Activated naive CD8-positive, alpha-beta T cell treated with anti-CD3 and anti-CD28 coated beads, Interleukin-2, amount 50 U/mL, for 24 hours (primary cell): ENCODE measurements around the gene FRMPD4.
A peak's percentile ranks its signal among the peaks of the same experiment; 100 is the strongest.

Source experiments
- ATAC-seq: fragments of 150-1000 bp; cut with Tn5 transposase; one replicate; pipeline ENCODE4 v1.10.0; 2021
- DNase-seq: peaks from one replicate; pipeline ENCODE4 v3.0.0; 2021
- H3K27ac Mint-ChIP-seq: one replicate; pipeline ENCODE4 v1.8.0; 2021; ENCODE audit warnings: mild to moderate bottlenecking, mixed read lengths
- H3K27me3 Mint-ChIP-seq: one replicate; pipeline ENCODE4 v1.8.0; 2021; ENCODE audit warnings: mixed read lengths
- H3K36me3 Mint-ChIP-seq: one replicate; pipeline ENCODE4 v1.8.0; 2021; ENCODE audit warnings: low read depth, mixed read lengths
- H3K4me1 Mint-ChIP-seq: one replicate; pipeline ENCODE4 v1.8.0; 2021; ENCODE audit warnings: mixed read lengths
- H3K4me3 Mint-ChIP-seq: one replicate; pipeline ENCODE4 v1.8.0; 2021; ENCODE audit warnings: mild to moderate bottlenecking, moderate library complexity, mixed read lengths
- H3K9me3 Mint-ChIP-seq: one replicate; pipeline ENCODE4 v1.8.0; 2021; ENCODE audit warnings: mixed read lengths

The FRMPD4 gene

DNA sequence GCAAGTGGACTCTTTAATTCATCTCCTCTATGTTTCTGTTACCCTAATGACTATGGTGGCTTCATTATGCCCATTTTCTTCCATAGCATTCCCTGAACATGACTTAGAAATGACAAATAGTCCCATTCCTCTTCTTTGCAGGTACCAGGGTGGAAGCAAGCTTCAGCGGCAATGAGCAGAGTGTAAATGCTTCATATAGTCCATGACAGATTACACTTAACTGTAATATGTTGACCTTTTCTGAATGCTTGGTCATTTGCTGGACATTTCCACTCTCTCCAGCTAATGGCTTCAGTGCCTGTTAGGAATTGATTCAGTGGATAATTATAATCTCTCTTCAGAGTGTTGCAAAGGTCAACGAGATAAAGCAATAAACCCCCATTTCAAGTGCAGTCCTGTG is 523.2 kb downstream of the FRMPD4 start:
- Mint-ChIP-seq H3K4me1 (peaks cover 5% of the 10 kb centered on the region), H3K27ac (no peak overlapping the region), H3K4me3 (no peak overlapping the region), H3K9me3 (peaks cover 3% of the 10 kb centered on the region), H3K36me3 (no peaks in the 10 kb centered on the region), H3K27me3 (no peaks in the 10 kb centered on the region)
- no peak for DNase-seq
- ATAC-seq = no peak

DNA sequence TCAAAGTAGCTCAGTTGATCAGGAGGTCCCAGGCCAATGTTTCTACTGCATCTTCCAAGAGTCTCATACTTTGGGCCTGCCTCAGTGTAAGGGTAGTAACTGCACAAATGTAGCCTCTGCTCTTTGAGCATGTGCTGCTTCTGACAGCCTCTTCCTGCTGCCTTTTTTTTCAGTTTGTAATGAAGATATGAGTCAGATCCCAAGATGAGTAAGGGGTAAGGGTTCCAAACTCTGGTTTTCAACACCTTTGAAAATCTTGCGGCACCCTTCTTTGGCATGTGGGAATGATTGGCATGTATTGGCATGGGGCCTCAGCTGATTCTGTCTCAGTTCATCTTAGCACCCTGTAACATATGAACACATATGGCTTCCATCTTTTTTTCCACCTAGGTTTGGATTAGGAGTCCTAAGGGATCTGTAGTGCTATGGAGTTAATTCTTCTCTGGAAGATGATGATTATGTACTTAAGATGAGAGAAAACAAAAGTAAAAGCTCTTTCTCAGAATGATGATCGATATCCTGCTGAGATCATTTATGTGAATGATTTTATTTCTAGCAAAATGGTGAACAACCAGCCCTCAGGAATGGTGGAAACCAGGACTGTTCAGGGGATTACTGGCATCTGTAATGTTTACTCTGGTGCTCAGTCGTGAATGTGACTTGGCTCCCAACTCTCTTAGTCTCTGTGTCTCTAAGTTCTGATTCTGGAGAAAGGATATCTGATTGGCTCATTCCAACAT is 534.3 kb downstream of the FRMPD4 start:
- peak; percentile 40 for ATAC-seq
- Mint-ChIP-seq H3K4me1 (peaks cover 3% of the 10 kb centered on the region), H3K36me3 (no peaks in the 10 kb centered on the region)

DNA sequence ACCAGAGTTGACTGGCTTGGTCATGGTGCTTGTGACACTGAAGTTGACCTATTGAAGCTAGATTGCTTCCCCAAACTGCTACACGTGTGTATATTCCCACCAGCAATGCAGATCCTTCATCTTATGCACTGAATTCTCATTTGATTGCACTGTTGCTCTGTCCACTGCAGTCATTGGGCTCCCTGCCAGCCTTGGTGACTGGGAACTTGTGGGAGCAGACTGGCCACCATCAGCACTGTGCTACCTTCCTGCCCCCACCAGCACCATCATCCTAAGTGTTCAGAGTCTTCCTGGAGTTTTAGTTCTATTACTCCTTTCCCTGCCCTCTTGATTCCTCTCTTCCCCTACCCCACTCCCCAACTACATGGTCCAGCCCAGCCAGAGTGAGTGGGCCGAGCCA is 535.2 kb downstream of the FRMPD4 start:
- ATAC-seq = no peak
- no peak overlapping the region for H3K4me3 Mint-ChIP-seq
- H3K27ac Mint-ChIP-seq = no peak overlapping the region
- no peak for DNase-seq
- H3K9me3 Mint-ChIP-seq = no peaks in the 10 kb centered on the region
- peaks cover 3% of the 10 kb centered on the region for H3K4me1 Mint-ChIP-seq
- H3K36me3 Mint-ChIP-seq = no peaks in the 10 kb centered on the region
- no peaks in the 10 kb centered on the region for H3K27me3 Mint-ChIP-seq

More for the DNA sequence above, 534.3 kb downstream of the FRMPD4 start:
- Mint-ChIP-seq H3K9me3 (no peaks in the 10 kb centered on the region), H3K27ac (no peak overlapping the region), H3K27me3 (no peaks in the 10 kb centered on the region), H3K4me3 (no peak overlapping the region)
- DNase-seq = no peak

- H3K4me1 Mint-ChIP-seq = no peaks in the 10 kb centered on the region
- no peak for DNase-seq
- no peak overlapping the region for H3K4me3 Mint-ChIP-seq
- no peak for ATAC-seq
- no peaks in the 10 kb centered on the region for H3K36me3 Mint-ChIP-seq
- no peaks in the 10 kb centered on the region for H3K9me3 Mint-ChIP-seq
- H3K27me3 Mint-ChIP-seq = peaks cover 1% of the 10 kb centered on the region
- H3K27ac Mint-ChIP-seq = no peak overlapping the region
Observed at GRCh38 chrX:12679522-12679921, 541.2 kb downstream of the FRMPD4 start.

DNA sequence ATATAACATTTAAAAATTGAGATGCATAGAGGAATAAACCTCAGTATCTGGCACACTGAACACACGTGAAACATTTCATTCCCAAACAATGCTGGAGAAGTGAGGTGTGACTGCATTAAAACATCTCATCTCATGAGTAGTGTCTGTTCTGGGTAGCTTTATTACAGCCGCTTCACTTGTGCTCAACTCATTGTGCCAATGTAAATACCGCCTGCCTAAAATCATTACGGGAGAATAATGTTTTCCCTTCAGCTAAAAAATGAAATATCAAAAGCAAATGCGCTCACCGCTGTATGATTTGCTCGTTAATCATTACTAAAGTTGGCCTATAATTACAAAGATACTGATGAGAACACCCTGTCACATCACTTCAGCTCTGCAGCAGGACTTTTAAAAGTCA is 542.8 kb downstream of the FRMPD4 start:
- no peaks in the 10 kb centered on the region for H3K4me1 Mint-ChIP-seq
- DNase-seq (no peak), ATAC-seq (no peak)
- H3K9me3 Mint-ChIP-seq = no peaks in the 10 kb centered on the region
- no peak overlapping the region for H3K27ac Mint-ChIP-seq
- H3K36me3 Mint-ChIP-seq = no peaks in the 10 kb centered on the region
- H3K4me3 Mint-ChIP-seq = no peak overlapping the region
- peaks cover 1% of the 10 kb centered on the region for H3K27me3 Mint-ChIP-seq

DNA sequence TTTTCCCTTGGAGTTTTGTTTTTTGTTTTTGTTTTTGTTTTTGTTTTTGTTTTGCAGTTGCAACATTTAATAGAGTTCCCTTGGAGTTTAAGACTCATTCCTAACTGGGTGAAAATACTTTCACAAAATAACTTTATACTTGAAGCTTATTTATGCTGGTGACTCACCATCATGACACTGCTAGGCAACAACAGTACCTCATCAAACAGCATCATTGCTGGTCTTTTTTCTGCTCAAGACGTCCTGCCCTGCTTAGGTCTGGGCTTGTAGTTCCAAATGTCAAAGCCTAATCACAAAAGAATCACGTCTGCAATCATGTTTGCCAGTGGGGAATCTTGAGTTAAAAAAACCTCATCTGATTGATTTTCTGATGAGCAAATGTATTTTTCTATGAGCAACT is 547.3 kb downstream of the FRMPD4 start:
- H3K36me3 Mint-ChIP-seq = no peaks in the 10 kb centered on the region
- no peak overlapping the region for H3K27ac Mint-ChIP-seq
- DNase-seq (no peak), ATAC-seq (no peak)
- H3K27me3 Mint-ChIP-seq = no peaks in the 10 kb centered on the region
- no peaks in the 10 kb centered on the region for H3K4me1 Mint-ChIP-seq
- H3K9me3 Mint-ChIP-seq = no peaks in the 10 kb centered on the region
- H3K4me3 Mint-ChIP-seq = no peak overlapping the region

DNA sequence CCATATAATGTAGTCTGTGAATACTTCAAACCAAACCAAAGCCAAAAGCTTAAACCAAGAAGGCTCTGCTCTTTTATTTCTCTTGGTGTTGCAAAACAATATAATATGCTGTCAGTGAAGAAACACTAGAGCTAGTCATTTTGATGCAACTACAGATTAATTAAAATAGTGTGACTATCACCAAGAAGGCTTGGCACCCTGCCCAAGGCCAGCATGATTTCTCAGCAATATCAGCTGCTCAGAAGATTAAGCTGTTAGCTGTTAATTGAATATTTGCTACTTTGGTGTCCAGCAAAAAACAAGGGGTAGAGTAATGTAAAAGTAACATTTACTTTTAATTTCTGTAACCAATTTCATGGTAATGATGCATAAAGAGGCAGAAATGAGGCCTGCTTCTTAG is 548.1 kb downstream of the FRMPD4 start:
- Mint-ChIP-seq H3K9me3 (no peaks in the 10 kb centered on the region), H3K27me3 (no peaks in the 10 kb centered on the region), H3K4me1 (no peaks in the 10 kb centered on the region), H3K36me3 (no peaks in the 10 kb centered on the region), H3K27ac (no peak overlapping the region), H3K4me3 (no peak overlapping the region)
- no peak for DNase-seq
- ATAC-seq = no peak

GRCh38 chrX:12690646-12691045 is 552.4 kb downstream of the FRMPD4 start:
- H3K9me3 Mint-ChIP-seq = no peaks in the 10 kb centered on the region
- no peak overlapping the region for H3K4me3 Mint-ChIP-seq
- no peaks in the 10 kb centered on the region for H3K36me3 Mint-ChIP-seq
- H3K4me1 Mint-ChIP-seq = no peaks in the 10 kb centered on the region
- DNase-seq (no peak), ATAC-seq (no peak)
- H3K27ac Mint-ChIP-seq = no peak overlapping the region
- no peaks in the 10 kb centered on the region for H3K27me3 Mint-ChIP-seq

- ATAC-seq (no peak), DNase-seq (no peak)
- H3K36me3 Mint-ChIP-seq = no peaks in the 10 kb centered on the region
- H3K4me1 Mint-ChIP-seq = no peaks in the 10 kb centered on the region
- no peaks in the 10 kb centered on the region for H3K9me3 Mint-ChIP-seq
- no peak overlapping the region for H3K4me3 Mint-ChIP-seq
- H3K27ac Mint-ChIP-seq = no peak overlapping the region
- no peaks in the 10 kb centered on the region for H3K27me3 Mint-ChIP-seq
Observed at GRCh38 chrX:12693754-12694153, 555.5 kb downstream of the FRMPD4 start.

DNA sequence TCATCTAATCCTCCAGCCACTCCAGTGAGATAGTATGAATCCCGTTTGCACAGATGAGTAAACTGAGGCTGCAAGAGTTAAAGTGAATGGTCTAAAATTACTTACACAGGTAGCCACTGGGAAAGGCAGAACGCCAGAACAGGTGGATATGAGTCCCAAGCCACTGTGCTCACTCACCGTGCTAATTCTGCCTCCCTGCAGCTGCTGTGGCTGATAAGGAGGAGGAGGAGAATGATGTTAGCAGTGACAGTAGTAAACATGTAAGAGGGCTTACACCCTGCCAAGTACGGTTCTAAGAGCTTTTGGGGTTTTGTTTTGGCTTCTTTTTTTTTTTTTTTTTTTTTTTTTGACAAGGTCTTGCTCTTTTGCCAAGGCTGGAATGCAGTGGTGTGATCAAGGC is 562.5 kb downstream of the FRMPD4 start:
- no peak for ATAC-seq
- no peak overlapping the region for H3K4me3 Mint-ChIP-seq
- H3K27ac Mint-ChIP-seq = no peak overlapping the region

GRCh38 chrX:12701628-12702027 is 563.4 kb downstream of the FRMPD4 start:
- Mint-ChIP-seq H3K27ac (no peak overlapping the region), H3K27me3 (peaks cover 14% of the 10 kb centered on the region), H3K4me1 (no peaks in the 10 kb centered on the region), H3K4me3 (no peak overlapping the region), H3K36me3 (no peaks in the 10 kb centered on the region), H3K9me3 (no peaks in the 10 kb centered on the region)
- ATAC-seq (peak; percentile 75), DNase-seq (peak; percentile 23)

More for the DNA sequence above, 562.5 kb downstream of the FRMPD4 start:
- no peaks in the 10 kb centered on the region for H3K4me1 Mint-ChIP-seq
- H3K36me3 Mint-ChIP-seq = no peaks in the 10 kb centered on the region
- no peak for DNase-seq
- H3K9me3 Mint-ChIP-seq = no peaks in the 10 kb centered on the region
- peaks cover 14% of the 10 kb centered on the region for H3K27me3 Mint-ChIP-seq

DNA sequence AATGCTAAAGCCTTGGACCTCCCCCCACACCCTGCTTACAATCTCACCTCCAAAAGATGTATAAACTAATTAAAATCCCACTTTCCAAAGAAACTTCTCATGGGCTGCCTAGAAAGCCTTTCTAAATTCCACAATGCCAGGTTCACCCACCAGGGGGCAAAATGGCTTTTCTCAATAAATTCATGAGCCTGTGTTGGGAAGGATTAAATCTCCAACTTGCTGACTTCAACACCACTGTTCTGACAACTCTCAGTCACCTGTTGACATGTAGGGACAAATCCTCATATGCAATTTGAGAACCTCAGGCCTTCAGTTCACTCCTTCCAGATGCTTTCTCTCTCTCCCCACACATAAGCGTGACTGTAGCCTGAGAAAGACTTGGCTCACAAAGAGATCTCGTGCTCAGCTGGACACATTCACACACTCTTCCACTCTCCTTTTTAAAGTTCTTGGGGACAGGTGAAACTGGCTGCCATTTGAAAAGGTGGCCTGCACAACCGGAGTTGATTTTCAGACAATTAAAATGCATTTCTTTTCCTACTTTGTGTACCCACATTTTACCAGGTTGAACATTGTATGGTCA is 564.3 kb downstream of the FRMPD4 start:
- ATAC-seq (no peak), DNase-seq (peak; percentile 4)
- Mint-ChIP-seq H3K9me3 (no peaks in the 10 kb centered on the region), H3K4me3 (no peak overlapping the region), H3K4me1 (no peaks in the 10 kb centered on the region), H3K27ac (no peak overlapping the region), H3K27me3 (peaks cover 14% of the 10 kb centered on the region), H3K36me3 (no peaks in the 10 kb centered on the region)

DNA sequence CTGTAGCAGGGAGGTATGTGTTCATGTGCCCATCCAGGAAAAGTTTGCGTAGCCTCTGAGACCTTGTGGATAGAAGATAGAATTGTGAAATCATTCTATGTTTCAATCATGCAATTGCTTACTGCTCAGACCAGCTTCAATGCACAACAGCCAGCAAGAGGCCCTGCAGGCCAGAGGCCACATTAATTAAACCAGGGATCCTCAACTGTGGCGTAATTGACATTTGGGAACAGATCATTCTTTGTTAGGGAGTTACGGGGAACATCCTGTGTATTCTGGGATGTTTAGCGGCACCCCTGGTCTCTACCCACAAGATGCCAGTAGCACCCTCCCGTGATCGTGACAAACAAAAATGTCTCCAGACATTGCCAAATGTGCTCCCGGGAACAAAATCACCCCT is 566.4 kb downstream of the FRMPD4 start:
- Mint-ChIP-seq H3K9me3 (no peaks in the 10 kb centered on the region), H3K27ac (no peak overlapping the region), H3K27me3 (peaks cover 14% of the 10 kb centered on the region), H3K4me1 (no peaks in the 10 kb centered on the region), H3K36me3 (no peaks in the 10 kb centered on the region), H3K4me3 (no peak overlapping the region)
- DNase-seq (no peak), ATAC-seq (no peak)

DNA sequence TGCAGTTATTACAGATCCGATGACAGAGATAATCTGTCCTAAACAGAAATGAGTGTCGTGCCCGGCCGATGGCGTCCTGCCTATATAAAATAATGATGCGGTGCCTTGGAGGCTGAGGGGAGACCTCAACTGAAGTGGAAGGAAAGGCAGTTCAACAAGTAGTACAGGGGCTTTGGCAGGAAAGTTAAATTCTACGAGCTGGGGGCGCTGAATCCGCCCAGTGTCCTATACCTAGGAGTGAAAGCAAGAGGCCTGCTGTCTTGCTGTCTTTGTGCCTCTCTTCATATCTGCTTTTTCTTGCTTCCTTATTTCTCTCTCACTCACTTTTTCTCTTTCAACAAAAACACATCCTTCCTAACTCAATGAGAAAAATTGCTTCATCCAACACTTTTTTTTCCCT is 570.8 kb downstream of the FRMPD4 start:
- DNase-seq = no peak
- H3K27ac Mint-ChIP-seq = no peak overlapping the region
- ATAC-seq = no peak
- H3K4me1 Mint-ChIP-seq = no peaks in the 10 kb centered on the region
- no peak overlapping the region for H3K4me3 Mint-ChIP-seq
- no peaks in the 10 kb centered on the region for H3K9me3 Mint-ChIP-seq
- no peaks in the 10 kb centered on the region for H3K27me3 Mint-ChIP-seq
- no peaks in the 10 kb centered on the region for H3K36me3 Mint-ChIP-seq

- Mint-ChIP-seq H3K27me3 (no peaks in the 10 kb centered on the region), H3K4me1 (no peaks in the 10 kb centered on the region), H3K36me3 (no peaks in the 10 kb centered on the region), H3K4me3 (no peak overlapping the region), H3K9me3 (no peaks in the 10 kb centered on the region), H3K27ac (no peak overlapping the region)
- ATAC-seq = no peak
- DNase-seq = no peak
Observed at GRCh38 chrX:12711435-12712040, 573.3 kb downstream of the FRMPD4 start.
